Activated T-helper 9 cell treated with anti-CD3 and anti-CD28 coated beads, Interleukin-2, amount 50 U/mL, for 16 hours (primary cell): ENCODE measurements around the gene TAF1D.
"Not testable (repeated sequence)": the region's sequence is repeated elsewhere in the genome, so short reads cannot be mapped to it uniquely, and the experiment has no call there.

ENCODE experiments used
- DNase-seq: peaks from one replicate; pipeline ENCODE4 v3.0.0-alpha.2; 2020; ENCODE audit warnings: low read depth

TAF1D gene, protein sequence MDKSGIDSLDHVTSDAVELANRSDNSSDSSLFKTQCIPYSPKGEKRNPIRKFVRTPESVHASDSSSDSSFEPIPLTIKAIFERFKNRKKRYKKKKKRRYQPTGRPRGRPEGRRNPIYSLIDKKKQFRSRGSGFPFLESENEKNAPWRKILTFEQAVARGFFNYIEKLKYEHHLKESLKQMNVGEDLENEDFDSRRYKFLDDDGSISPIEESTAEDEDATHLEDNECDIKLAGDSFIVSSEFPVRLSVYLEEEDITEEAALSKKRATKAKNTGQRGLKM

DNA sequence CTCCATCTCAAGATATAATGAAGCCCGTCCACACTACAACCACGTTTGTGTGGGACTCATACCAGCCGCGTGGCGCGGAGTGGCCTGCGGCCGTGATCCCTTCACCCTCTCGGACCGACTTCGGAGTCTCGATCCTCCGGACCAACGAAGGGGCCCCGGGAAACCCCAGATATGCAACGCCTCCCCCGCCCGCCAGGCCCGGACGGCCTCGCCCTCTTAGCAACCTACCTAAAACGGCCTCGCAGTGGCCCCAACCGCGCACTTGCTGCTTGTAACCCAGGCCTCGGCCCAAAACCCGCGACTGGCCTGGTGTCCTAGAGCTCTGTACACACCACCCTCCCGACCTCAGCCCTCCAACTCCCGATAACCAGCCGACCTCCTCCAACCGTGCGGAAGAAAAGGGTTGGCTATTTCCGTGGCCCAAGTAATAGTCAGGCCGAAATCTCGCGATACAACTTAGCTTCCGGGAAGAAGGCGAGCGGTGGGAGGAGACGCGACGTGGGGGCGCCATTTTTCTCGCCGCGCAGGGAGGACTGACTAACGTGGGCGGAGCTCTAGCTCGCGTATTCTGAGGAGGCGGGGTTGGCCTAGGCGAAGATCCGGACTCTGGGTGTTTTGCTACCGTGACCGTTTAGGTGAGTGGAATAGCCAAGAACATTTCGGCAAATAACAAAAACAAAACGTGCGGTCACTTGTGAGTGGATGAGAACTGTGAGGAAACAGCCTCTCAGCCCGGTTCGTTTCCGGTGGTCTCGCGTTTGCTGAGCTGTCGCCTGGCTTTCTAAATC, at the start of gene TAF1D, which contains the start of gene C11orf54:
Gene TAF1D (minus strand): TSS at position 402 of the 788 bp plus-strand sequence. CDS start 2,191 bp downstream, outside the sequence.
Gene C11orf54 (plus strand): TSS at position 579 of the 788 bp plus-strand sequence. CDS start 5,722 bp downstream, outside the sequence.
- DNase-seq = peak; percentile 92

DNA sequence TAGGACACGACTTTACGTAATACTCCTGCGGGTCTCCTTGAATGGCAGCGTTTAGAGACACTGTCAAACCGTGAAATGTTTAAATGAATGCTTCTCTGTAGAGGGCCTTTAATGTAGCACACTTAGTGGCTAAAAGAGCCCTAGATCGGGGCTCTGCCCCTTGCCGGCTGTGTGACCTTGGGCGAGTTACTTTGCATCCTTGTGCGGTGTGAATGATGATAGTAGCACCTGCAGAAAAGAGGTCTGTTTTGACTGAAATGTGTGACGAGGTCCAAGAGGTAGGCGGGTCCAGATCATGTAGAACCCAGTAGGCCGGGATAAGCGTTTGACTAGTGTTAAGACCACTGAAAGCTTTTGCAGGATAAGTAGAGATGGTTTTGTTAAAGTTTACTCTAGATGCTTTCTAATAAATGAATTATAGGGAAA, 43.7 kb upstream of the TAF1D start:
- no peak for DNase-seq

DNA sequence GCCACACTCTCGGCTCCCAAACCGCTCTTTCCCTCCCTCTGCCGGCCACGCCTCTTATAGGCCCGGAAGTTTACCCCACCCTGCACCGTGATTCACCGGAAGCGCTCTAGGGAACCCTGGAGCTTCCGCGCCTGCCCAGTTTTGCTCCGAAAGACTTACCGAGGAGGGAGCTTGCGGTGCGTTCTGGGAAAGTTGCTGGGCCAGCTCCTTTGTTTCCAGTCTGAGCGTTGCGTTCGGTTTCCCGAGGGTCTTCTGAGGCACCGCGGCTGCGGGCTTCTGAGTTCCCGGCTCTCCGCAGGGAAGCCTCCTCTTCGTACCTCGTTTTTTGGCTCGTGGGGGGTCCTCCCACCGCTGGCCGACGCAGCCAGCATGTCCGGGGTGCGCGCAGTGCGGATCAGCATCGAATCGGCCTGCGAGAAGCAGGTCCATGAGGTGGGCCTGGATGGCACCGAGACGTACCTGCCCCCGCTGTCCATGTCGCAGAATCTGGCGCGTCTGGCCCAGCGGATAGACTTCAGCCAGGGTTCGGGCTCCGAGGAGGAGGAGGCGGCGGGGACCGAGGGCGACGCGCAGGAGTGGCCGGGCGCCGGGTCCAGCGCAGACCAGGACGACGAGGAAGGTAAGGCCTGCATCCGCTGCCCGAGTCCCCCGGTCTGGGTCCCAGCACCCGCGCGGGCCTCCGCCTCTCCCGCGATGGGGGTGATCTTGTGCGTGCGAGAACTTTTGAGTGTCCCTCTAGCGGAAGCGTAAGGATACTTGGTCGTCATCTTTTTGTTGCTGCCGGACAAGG, 43.0 kb upstream of the TAF1D start, which contains the start of gene MED17:
Gene MED17 (plus strand): TSS at position 138 of the 790 bp plus-strand sequence. CDS start 232 bp downstream, at position 370.
- peak; percentile 84 for DNase-seq

DNA sequence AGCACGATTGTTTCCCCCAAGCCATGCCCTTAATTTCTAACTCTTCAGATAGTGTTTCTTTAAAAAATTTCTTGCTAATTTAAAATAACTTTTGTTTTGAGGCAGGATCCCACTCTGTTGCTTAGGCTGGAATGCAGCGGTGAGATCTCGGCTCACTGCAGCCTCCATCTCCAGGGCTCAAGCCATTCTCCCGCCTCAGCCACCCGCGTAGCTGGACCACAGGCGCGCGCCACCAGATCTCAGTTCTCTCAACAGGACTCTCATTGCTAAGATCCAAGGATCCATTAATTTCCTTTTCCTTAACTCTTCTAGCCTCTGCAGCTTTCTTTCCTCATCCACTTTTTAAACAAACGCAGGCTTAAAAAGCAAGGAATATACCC, 42.5 kb upstream of the TAF1D start:
- DNase-seq = no peak

DNA sequence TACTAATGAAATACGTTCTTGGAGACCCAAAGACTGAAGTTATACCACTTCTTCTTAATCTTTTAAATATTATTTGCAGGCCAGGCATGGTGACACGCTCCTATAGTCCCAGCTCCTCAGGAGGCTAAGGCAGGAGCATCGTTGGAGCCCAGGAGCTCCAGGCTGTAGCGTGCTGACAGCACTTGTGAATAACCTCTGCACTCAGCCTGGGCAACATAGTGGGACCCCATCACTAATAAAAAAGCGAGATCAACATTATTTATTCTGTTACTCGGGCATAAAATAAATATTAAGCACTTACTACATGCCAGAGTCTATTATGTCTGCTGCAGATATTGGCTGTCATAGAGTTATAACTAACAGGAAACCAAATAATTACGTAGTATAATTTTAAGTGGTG, 42.1 kb upstream of the TAF1D start:
- no peak for DNase-seq

DNA sequence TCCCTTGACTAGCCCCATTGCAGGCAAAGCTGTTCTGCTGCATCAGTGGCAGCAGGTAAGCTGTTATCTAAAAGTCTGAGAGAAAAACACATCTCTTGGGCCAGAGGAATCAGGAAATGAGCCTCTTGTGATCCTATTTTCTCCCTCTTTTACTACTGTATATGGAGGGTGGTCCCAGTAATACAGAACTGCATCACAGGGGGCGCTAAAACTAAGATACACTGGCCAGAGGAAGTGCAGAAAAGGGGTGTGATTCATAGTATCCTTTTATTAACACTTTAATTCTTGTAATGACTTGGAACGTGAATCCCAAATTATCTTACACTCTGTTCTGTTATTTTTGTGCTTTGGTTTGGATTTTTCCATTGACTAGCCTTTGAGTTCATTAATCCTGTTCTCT, 34.0 kb upstream of the TAF1D start:
- no peak for DNase-seq

DNA sequence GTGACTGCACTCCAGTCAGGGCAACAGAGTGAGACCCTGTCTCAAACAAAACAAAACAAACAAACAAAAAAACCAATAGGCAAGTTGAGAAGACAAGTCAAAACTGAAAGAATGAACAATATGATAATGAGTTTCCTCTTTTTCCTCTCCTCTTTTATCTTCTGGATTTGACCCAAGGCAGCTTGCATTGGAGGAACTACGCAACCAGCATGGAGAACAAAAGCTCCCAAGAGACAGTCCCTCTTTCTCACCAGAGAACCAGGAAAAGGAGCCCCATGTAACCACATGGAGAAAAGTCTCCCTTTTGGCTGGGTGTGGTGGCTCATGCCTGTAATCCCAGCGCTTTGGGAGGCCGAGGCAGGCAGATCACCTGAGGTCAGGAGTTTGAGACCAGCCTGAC, 33.3 kb upstream of the TAF1D start:
- DNase-seq = not testable (repeated sequence)

DNA sequence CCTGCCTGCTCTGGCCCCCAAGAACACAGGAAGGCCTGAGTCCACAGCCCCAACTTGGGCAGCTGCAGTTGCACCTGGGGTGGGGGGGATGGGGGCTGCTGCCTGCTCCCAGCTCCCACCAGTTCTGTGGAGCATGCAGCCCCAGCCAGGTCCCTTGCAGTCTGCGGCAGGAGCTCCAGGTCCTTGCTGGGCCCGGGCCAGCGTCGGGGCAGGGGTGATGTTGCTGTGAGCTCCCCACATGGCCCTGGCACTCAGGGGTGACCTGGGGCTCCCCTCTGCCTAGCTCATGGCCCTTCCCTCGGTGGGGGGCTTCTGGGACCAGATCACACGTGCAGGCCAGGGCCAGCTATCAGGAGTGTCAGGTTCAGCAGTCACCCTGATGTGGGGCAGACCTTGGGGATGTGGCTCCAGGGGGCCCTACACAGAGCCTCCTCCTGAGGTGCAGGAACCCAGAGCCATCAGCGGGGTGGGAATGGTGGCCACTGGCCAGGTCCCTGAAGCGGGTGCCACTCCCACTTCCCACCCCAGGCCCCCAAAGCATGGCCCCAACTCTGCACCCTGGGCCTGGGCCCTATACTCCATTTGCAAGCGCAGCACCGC, 32.4 kb upstream of the TAF1D start:
- no peak for DNase-seq

DNA sequence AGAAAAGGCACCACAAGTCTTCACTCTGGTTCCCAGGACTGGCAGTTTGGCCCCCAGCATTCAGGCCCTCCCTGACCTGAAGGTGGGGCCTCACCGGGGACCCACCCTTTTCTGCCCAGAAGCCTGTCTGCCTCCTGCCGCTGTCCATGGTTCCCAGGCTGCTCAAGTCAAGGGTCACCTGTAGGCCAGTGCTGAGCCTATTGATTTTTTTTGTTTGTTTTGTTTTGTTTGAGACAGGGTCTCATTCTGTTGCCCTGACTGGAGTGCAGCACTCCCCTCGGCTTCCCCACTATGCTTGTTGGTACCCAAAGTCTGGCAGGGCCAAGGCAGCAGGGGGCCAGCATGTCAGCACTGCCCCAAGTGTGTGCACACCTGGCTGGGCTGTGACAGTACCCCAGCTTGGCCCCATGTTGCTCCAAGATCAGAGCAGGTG, 31.8 kb upstream of the TAF1D start:
- DNase-seq = no peak

DNA sequence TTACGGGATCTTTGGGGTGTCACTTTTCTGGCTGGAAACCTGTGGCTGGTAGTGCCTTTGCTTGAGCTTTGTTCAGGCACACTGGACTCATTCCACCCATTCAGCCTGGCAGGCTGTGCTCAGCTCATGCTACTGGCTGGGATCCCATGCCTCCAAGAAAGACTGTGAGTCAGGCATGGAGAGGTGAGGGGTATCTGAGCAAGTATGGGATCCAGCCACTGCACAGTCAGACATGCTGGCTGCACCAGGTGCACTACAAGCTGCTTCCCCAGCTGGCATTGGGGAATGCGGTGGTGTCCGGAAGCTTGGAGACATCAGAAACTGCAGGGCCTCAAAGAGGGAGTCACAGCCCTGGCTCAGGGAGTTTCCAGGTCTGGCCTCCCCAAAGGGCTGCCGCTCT, 30.8 kb upstream of the TAF1D start:
- no peak for DNase-seq

DNA sequence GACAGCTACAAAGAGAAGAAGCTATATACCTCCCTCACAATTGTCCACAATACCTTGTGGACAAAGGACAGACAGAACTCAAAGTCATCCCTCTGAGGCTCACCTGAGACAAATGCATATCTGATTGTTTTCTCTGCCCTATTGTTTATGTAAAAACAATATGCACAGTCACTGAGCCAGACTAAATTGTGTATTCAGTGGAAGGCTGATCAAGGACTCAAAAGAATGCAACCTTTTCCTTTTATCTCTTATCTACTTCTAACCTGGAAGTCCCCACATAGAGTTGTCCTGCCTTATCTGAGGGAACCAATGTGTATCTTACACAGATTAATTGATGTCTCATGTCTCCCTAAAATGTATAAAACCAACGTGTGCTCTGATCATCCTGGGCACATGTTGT, 28.9 kb upstream of the TAF1D start:
- no peak for DNase-seq

DNA sequence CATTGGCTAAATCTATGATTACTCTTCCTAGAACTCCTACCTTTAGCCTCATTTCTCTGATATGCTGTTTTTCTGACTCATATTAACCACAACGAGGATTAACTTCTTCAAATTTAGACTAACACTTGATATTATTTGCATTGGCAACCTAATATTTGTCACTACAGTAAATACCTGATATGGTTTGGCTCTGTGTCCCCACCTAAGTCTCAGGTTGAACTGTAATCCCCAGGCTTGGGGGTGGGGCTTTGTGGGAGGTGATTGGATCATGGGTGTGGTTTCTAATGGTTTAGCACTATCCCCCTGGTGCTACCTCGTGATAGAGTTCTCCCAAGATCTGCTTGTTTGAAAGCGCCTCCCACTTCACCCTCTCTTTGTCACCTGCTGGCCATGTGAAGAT, 25.7 kb upstream of the TAF1D start:
- DNase-seq = no peak

DNA sequence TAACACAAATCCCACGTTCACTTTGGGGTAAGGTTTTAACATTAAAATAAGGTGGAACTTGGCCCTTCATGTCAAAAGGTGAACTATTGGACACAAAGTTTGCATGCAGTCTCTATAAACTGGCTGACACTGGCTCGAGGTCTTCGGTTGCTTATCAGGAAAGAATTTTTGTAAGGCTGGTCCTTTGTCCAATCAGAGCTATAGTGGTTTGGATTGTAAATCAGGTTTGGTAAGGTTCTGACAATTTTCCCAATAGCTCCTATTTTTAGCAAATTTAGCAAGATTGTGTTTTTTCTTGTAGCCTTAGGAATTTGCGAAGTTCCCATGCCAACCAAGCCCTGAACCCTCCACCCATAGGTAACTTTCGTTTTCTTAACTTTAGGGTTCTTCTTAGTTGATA, 25.2 kb upstream of the TAF1D start:
- DNase-seq = no peak

DNA sequence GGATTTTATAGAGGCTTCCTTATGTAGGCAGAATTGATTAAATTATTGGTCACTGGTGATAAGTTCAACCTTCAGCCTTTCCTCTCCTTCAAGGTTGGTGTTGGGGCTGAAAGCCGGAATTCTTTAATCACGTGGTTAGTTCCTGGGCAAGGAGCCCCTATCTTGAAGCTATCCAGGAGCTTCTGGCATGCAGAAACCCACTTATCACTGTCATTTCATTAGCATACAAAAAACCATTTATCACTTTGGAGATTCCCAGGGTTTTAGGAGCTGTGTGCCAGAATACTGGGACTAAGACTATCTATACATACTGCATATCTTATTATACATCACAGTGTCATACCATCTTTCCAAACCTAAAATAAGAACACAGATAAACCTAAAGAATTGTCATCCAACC, 24.3 kb upstream of the TAF1D start:
- DNase-seq = no peak

DNA sequence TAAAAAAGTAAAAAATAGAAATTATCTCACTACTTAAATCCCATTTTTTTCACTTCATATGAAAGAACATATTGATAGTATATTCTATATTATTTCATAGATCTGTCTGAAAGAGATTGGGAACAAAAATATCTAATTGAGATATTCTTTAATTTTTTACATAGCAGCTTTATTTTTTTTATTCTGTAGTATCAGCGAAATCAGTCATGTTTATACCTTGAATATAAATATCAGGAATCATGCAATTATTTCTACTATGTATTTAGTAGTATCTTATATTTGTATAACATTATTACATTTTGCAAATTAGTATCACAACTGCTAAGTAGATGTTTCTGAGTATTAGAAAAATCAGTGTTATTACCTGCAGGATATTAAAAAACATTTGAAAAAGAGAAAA, 20.6 kb upstream of the TAF1D start:
- DNase-seq = no peak

DNA sequence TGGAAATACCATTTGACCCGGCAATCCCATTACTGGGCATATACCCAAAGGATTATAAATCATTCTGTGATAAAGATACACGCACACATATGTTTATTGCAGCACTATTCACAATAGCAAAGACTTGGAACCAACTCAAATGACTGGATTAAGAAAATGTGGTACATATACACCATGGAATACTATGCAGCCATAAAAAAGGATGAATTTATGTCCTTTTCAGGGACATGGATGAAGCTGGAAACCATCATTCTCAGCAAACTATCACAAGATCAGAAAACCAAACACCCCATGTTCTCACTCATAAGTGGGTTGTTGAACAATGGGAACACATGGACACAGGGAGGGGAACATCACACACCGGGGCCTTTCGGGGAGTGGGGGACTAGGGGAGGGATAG, 17.8 kb upstream of the TAF1D start:
- DNase-seq = not testable (repeated sequence)

DNA sequence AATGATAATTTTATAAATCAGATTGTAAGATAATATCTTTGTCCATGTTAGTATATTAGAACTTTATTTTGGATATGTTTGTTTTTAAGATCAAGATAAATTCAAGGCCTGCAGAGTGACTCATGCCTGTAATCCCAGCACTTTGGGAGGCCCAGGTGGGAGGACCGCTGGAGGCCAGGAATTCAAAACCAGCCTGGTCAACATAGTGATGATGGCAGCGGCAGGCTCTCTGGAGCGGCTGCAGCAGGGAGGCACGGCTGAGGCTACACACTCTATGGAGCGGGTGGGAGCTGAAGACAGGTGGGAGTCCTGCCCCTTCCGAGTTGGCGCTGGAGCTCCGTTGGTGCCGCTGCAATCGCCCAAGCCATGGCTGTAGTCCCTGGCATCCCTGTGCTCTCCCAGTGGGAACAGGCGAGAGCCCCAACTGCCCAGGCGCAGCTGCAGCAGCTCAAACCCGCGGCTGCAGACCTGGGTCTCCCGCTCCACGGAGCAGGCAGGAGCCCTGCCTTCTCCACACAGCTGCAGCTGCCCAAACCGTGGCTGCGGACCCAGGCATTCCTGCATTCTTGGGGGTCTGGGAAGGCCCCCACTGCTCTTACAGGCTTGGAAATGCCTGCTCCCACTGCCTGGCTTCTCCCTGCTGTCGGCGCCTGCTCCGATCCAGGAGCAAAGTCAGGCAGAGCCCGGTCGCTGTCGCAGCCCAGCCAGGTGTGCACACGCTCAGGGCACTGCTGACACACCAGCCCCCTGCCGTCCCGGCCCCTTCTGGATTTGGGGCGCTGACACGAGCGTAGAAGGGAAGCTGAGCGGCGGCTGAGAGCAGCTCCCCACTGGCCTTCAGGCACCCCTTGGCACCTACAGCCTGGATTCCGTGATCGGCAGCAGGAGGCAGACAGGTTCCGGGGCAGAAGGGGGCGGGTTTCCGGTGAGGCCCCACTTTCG, 16.9 kb upstream of the TAF1D start:
- no peak for DNase-seq

DNA sequence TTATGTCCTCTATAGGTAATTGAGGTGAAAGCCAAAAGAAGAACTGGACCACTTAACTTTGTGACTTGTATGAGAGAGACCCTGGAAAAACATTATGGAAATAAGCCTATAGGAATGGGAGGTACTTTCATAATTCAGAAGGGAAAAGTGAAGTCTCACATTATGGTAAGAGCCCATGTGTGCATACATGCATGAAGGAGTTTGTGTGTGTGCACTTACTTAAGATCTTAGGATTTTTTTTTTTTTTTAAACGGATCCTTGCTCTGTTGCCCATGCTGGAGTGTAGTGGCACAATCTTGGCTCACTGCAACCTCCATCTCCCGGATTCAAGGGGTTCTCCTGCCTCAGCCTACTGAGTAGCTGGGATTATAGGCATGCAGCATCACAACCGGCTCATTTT, 16.0 kb upstream of the TAF1D start:
- DNase-seq = no peak

DNA sequence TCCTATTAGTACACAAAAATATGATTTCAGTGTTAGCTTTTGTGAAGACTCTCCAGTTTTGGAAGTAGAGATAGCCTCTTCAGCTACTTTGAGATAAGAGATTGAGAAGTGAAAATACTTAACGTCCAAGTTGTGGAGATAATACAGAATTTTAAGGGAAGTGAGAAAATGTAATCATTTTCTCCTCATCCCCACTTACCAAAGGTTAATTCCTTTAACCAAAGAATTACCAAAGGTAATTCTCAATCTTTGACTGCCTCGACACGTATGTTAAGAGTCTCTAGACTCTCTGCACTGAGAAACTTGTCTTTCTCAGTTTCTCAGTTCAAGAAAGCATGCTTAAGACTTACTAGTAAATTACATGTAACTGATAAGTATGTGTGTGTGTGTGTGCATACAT, 15.5 kb upstream of the TAF1D start:
- no peak for DNase-seq

DNA sequence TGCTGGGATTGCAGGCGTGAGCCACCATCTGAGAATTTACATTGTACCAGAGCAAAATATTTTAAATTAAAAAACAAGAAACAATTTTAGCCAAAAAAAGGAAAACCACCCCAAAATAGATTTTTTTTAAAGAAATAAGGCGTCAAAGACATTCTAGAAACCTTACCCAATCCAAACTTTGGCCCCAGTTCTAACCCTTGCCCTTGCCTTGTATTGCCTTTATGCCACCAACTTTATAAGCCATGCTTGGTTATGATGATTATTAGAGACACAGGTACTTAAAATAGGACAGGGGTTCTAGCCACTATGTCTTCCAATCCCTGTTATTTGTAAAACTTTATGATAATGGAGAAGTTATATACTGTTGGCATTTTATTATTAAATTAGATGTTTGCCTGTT, 11.9 kb upstream of the TAF1D start:
- DNase-seq = no peak

DNA sequence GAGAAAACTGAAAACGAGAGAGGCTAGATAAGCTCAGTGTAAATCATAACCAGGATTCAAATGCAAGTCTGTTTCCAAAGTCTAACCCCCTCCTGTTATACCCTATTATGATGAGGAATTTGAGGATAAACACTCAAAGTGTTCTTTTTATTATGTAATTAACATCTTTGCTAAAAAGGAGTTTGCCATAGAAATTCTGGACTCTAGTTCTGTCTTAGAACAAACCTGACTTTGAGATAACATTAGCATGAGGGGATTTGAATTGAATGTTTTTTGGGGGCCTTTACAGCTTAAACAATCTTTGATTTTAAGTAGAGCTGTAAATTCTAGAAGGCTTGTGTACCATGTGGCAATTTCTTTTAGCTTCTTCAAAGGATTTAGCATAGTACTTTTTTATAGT, 9.7 kb upstream of the TAF1D start:
- no peak for DNase-seq
